ENCODE data around the gene NCOA3.
"Not testable (repeated sequence)": the region's sequence is repeated elsewhere in the genome, so short reads cannot be mapped to it uniquely, and the experiment has no call there.

NCOA3 gene

DNA sequence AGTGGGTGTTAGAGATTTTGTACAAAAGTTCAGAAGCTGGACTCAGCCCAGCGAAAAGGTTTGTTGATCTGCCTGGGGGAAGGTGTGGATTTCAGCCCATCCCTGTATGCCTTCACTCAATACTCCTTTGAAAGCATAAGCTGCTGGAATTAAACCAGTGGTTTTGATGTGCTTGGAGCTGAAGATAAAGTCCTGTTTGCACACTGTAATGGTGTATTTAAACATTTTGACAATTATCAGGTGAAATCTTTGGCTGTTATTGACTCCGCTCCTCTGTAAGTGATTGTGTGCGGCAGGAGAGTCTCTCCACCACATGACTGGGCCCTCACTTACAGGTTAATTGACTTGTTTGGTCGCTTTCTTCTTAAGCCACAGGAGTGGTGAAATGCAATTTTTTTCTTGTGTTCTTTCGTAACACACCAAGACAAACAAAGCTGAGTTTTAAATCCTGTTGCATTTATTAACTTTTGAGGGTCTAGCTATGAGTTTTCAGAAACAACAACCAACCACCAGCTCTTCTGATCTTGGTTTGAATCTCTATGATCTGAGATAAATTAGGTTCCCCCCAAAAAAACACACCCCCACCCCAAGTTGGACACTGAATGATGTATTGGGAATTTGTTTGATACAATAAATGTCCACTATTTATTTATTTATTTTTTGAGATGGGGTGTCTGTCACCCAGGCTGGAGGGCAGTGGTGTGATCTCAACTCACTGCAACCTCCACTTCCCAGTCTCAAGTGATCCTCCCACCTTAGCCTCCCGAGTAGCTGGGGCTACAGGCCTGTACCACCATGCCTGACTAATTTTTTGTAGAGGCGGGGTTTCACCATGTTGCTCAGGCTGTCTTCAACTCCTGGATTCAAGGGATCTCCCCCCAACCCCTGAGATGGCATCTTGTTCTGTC lies 46.3 kb upstream of the NCOA3 start:
- no peak overlapping the region for H3K27ac ChIP-seq
- no peaks in the 10 kb centered on the region for H3K36me3 ChIP-seq (ENCODE audit: insufficient read depth)
- no peaks in the 10 kb centered on the region for H4K20me1 ChIP-seq (ENCODE audit: insufficient read depth)
- H3K9ac ChIP-seq = no peak overlapping the region
- H3K4me3 ChIP-seq (IDR thresholded peaks at IDR 0.05; ENCODE audit: insufficient read depth, low read depth, low read length) = no peak overlapping the region
- H3K4me2 ChIP-seq = no peak overlapping the region
- TF ChIP-seq, protein P1, sequence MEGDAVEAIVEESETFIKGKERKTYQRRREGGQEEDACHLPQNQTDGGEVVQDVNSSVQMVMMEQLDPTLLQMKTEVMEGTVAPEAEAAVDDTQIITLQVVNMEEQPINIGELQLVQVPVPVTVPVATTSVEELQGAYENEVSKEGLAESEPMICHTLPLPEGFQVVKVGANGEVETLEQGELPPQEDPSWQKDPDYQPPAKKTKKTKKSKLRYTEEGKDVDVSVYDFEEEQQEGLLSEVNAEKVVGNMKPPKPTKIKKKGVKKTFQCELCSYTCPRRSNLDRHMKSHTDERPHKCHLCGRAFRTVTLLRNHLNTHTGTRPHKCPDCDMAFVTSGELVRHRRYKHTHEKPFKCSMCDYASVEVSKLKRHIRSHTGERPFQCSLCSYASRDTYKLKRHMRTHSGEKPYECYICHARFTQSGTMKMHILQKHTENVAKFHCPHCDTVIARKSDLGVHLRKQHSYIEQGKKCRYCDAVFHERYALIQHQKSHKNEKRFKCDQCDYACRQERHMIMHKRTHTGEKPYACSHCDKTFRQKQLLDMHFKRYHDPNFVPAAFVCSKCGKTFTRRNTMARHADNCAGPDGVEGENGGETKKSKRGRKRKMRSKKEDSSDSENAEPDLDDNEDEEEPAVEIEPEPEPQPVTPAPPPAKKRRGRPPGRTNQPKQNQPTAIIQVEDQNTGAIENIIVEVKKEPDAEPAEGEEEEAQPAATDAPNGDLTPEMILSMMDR (conservative IDR thresholded peaks at IDR 0.05; ENCODE audit: low read depth, low read length) = no peak
- no peaks in the 10 kb centered on the region for H3K27me3 ChIP-seq (ENCODE audit: insufficient read depth, low read depth)
- no peaks in the 10 kb centered on the region for H3K79me2 ChIP-seq (ENCODE audit: insufficient read depth, low read depth)
- H2AFZ ChIP-seq (ENCODE audit: low read depth) = no peak overlapping the region
- H3K4me1 ChIP-seq (ENCODE audit: low read depth, poor library complexity, severe bottlenecking) = peaks cover 33% of the 10 kb centered on the region

DNA sequence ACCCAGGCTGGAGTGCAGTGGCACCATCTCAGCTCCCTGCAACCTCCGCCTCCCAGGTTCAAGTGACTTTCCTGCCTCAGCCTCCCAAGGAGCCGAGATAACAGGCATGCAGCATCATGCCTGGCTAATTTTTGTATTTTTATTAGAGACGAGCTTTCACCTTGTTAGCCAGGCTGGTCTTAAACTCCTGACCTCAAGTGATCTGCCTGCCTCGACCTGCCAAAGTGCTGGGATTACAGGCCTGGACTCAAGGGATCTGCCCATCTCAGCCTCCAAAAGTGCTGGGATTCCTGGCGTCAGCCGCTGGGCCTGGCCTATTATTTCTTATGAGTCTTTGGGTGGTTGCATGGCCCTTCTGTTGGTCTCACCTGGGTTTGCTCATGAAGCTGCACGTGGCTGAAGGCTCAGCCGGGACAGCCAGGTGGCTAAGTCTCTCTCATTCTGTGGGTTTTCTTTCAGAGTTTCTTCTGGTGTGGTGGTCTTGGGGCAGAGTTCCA lies 45.6 kb upstream of the NCOA3 start:
- Histone ChIP-seq H3K4me3 (IDR thresholded peaks at IDR 0.05; ENCODE audit: insufficient read depth, low read depth, low read length) (no peak overlapping the region), H3K4me2 (no peak overlapping the region), H3K79me2 (ENCODE audit: insufficient read depth, low read depth) (no peaks in the 10 kb centered on the region), H3K27ac (no peak overlapping the region), H3K27me3 (ENCODE audit: insufficient read depth, low read depth) (no peaks in the 10 kb centered on the region), H3K4me1 (ENCODE audit: low read depth, poor library complexity, severe bottlenecking) (peaks cover 33% of the 10 kb centered on the region), H4K20me1 (ENCODE audit: insufficient read depth) (no peaks in the 10 kb centered on the region), H3K36me3 (ENCODE audit: insufficient read depth) (no peaks in the 10 kb centered on the region), H2AFZ (ENCODE audit: low read depth) (no peak overlapping the region), H3K9ac (no peak overlapping the region)
- TF ChIP-seq, protein P1 (conservative IDR thresholded peaks at IDR 0.05; ENCODE audit: low read depth, low read length) = no peak

DNA sequence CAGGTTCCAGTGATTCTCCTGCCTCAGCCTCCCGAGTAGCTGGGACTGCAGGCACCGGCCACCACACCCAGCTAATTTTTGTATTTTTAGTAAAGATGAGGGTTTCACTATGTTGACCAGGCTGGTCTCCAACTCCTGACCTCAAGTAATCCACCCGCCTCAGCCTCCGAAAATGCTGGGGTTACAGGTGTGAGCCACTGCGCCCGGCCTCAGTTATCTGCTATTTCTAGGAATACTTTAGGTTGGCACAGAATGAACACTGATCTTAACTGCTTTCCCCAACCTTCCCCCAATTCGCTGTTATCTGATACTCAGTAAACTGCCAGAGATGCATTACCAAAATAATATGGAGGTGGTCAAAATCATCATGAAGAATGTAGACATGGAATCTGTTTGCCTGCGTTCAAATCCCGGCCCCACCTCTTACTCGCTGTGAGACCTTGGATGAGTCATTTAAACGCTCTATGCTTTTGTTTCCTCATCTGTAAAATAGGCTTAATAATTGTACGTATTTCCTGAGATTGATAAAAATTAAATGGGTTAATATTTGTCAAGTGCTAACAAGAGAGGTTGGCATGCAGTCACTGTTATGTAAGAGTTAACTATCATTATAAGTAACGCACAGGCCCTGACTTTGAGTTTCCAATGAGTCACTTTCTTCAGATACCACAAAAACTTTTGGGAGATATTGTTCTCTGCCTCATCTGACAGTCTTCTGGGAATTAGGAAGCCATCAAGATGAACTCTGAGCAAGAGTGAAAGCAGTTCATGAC lies 44.5 kb upstream of the NCOA3 start:
- no peaks in the 10 kb centered on the region for H3K79me2 ChIP-seq (ENCODE audit: insufficient read depth, low read depth)
- no peak overlapping the region for H3K4me2 ChIP-seq
- no peaks in the 10 kb centered on the region for H3K27me3 ChIP-seq (ENCODE audit: insufficient read depth, low read depth)
- H3K4me1 ChIP-seq (ENCODE audit: low read depth, poor library complexity, severe bottlenecking) = peaks cover 31% of the 10 kb centered on the region
- no peaks in the 10 kb centered on the region for H3K36me3 ChIP-seq (ENCODE audit: insufficient read depth)
- H3K9ac ChIP-seq = no peak overlapping the region
- TF ChIP-seq, protein P1 (conservative IDR thresholded peaks at IDR 0.05; ENCODE audit: low read depth, low read length) = no peak
- no peak overlapping the region for H3K27ac ChIP-seq
- no peak overlapping the region for H3K4me3 ChIP-seq (IDR thresholded peaks at IDR 0.05; ENCODE audit: insufficient read depth, low read depth, low read length)
- no peaks in the 10 kb centered on the region for H4K20me1 ChIP-seq (ENCODE audit: insufficient read depth)
- no peak overlapping the region for H2AFZ ChIP-seq (ENCODE audit: low read depth)

DNA sequence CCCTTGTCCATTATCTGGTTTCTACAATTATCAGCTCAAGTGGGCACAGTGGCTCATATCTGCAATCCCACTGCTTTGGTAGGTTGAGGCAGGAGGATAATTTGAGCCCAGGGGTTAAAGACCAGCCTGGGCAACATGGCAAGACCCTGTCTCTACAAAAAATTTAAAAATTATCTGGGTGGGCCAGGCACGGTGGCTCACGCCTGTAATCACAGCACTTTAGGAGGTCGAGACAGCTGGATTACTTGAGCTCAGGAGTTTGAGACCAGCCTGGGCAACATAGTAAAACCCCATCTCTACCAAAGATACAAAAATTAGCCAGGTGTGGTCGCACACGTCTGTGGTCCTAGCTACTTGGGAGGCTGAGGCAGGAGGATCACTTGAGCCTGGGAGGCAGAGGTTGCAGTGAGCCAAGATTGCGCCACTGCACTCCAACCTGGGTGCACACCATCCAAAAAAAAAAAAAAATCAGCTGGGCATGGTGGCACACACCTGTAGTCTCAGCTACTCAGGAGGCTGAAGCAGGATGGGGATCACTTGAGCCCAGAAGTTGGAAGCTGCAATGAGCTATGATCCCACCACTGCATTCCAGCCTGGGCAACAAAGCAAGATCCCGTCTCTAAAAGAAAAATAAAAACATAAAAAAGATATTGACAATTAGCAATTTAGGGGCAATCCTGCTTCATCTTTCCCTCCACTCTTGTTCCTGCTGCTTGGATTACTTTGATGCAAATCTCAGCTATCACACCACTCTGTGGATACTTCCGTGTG lies 43.2 kb upstream of the NCOA3 start:
- H3K79me2 ChIP-seq (ENCODE audit: insufficient read depth, low read depth); H3K27ac ChIP-seq; H3K4me2 ChIP-seq; H3K36me3 ChIP-seq (ENCODE audit: insufficient read depth); H3K4me3 ChIP-seq (IDR thresholded peaks at IDR 0.05; ENCODE audit: insufficient read depth, low read depth, low read length); H4K20me1 ChIP-seq (ENCODE audit: insufficient read depth); H2AFZ ChIP-seq (ENCODE audit: low read depth); H3K27me3 ChIP-seq (ENCODE audit: insufficient read depth, low read depth); H3K9ac ChIP-seq: not testable (repeated sequence)
- peaks cover 18% of the 10 kb centered on the region for H3K4me1 ChIP-seq (ENCODE audit: low read depth, poor library complexity, severe bottlenecking)
